Measurements from ENCODE around the gene PCSK5. TPM values are rescaled to one million over a fixed set of nuclear protein-coding genes. Genes with fewer than 3 reads are reported as not detected.

The PCSK5 gene
- total and polyA plus RNA-seq, 2 of the 8 experiments (the other 6 are each of a cell fraction or from before 2014, with no cell fraction given) = 5.5 to 10.7 TPM

DNA sequence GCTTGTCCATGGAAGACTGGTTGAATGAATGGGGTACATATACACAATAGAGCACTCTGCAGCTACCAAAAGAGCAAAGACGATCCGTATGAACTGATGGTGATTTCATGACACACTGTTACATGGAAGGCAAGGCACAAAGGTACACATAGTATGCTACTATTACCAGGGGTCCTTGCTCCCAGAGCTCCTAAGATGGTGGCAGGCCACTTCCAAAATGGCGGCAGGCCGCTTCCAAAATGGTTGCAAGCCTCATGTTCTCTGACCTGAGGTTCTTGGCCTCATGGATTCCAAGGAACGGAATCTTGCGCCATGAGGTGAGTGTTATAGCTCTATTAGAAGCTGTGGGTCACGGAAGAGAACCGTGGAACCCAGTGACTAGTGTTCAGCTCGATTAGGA is 356.2 kb downstream of the PCSK5 start:
- Histone ChIP-seq H3K4ac (replicated peaks; ENCODE audit: insufficient read length, low read depth, low read length) (no peak overlapping the region), H2BK120ac (replicated peaks; ENCODE audit: low read depth, low read length) (no peak overlapping the region), H4K5ac (ENCODE audit: insufficient read length, low read depth, low read length) (no peak overlapping the region), H3K14ac (ENCODE audit: insufficient read length) (no peak overlapping the region), H3K4me1 (replicated peaks in 1 of 4; ENCODE audit: control insufficient read depth in 3 of 4, insufficient read depth in 4 of 4, low read length in 3 of 4) (no peaks in the 10 kb centered on the region), H4K8ac (ENCODE audit: extremely low read depth, insufficient read depth, low read length) (no peak overlapping the region), H3K27me3 (replicated peaks in 1 of 4; ENCODE audit: control insufficient read depth in 3 of 4, extremely low read depth in 1 of 4, insufficient read depth in 3 of 4, low read length in 3 of 4) (no peaks in the 10 kb centered on the region), H3K36me3 (ENCODE audit: control insufficient read depth in 2 of 4, insufficient read depth in 4 of 4, low read length in 3 of 4) (no peaks in the 10 kb centered on the region), H3K9me3 (ENCODE audit: insufficient read depth in 2 of 2, low read depth in 1 of 2, low read length in 1 of 2) (no peaks in the 10 kb centered on the region), H2AFZ (ENCODE audit: low read length) (no peak overlapping the region), H3K23ac (ENCODE audit: insufficient read length) (no peak overlapping the region), H3K27ac (ENCODE audit: low read depth, low read length) (no peak overlapping the region), H3K56ac (replicated peaks; ENCODE audit: insufficient read length, low read depth, low read length) (no peak overlapping the region), H4K20me1 (replicated peaks in 1 of 2; ENCODE audit: control insufficient read depth in 1 of 2, insufficient read depth in 2 of 2, low read length in 2 of 2) (no peaks in the 10 kb centered on the region), H3K9ac (replicated peaks in 1 of 4; ENCODE audit: extremely low read depth in 1 of 4, low read depth in 3 of 4, low read length in 3 of 4) (no peak overlapping the region), H3K79me2 (ENCODE audit: control insufficient read depth in 1 of 2, insufficient read depth in 2 of 2, low read length in 2 of 2) (no peaks in the 10 kb centered on the region), H2AK5ac (ENCODE audit: low read depth, low read length) (no peak overlapping the region), H3K79me1 (ENCODE audit: low read depth, low read length) (no peaks in the 10 kb centered on the region; the same call in 1 of the 2 replicates), H3K4me3 (ENCODE audit: extremely low read depth in 1 of 4, insufficient read depth in 2 of 4, low read depth in 3 of 4, low read length in 4 of 4) (no peak overlapping the region), H3K4me2 (ENCODE audit: insufficient read depth in 1 of 2, low read depth in 2 of 2, low read length in 2 of 2) (no peak overlapping the region), H3K23me2 (ENCODE audit: low read depth, low read length) (no peaks in the 10 kb centered on the region), H2BK12ac (ENCODE audit: low read depth, low read length) (no peak overlapping the region), H3K18ac (ENCODE audit: extremely low read depth, low read length) (no peak overlapping the region), H2BK15ac (ENCODE audit: low read length) (no peak overlapping the region), H2BK5ac (ENCODE audit: low read depth, low read length) (no peak overlapping the region), H4K91ac (replicated peaks; ENCODE audit: insufficient read length, low read length) (no peak overlapping the region), H2BK20ac (ENCODE audit: low read length) (no peak overlapping the region)
- POLR2A ChIA-PET (ENCODE audit: partially characterized antibody) = no interaction called here
- TF ChIP-seq HDAC6 (IDR thresholded peaks at IDR 0.05; ENCODE audit: low read depth, low read length) = no peak
- no peak for TF ChIP-seq KDM4A (IDR thresholded peaks at IDR 0.05; ENCODE audit: low read depth, low read length, severe bottlenecking)
- no peak for TF ChIP-seq JUND (IDR thresholded peaks at IDR 0.05; ENCODE audit: low read length)
- no peak for TF ChIP-seq POLR2A (IDR thresholded peaks at IDR 0.05; ENCODE audit: control extremely low read depth in 1 of 2, low read depth in 2 of 2, low read length in 2 of 2)
- peak; percentile 72; the same call in 1 of the 2 replicates for TF ChIP-seq YY1 (IDR thresholded peaks at IDR 0.05; ENCODE audit: low read depth, low read length)
- TF ChIP-seq, protein P1, sequence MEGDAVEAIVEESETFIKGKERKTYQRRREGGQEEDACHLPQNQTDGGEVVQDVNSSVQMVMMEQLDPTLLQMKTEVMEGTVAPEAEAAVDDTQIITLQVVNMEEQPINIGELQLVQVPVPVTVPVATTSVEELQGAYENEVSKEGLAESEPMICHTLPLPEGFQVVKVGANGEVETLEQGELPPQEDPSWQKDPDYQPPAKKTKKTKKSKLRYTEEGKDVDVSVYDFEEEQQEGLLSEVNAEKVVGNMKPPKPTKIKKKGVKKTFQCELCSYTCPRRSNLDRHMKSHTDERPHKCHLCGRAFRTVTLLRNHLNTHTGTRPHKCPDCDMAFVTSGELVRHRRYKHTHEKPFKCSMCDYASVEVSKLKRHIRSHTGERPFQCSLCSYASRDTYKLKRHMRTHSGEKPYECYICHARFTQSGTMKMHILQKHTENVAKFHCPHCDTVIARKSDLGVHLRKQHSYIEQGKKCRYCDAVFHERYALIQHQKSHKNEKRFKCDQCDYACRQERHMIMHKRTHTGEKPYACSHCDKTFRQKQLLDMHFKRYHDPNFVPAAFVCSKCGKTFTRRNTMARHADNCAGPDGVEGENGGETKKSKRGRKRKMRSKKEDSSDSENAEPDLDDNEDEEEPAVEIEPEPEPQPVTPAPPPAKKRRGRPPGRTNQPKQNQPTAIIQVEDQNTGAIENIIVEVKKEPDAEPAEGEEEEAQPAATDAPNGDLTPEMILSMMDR (IDR thresholded peaks at IDR 0.05; ENCODE audit: control extremely low read depth in 1 of 3, insufficient read depth in 1 of 3, low read depth in 1 of 3, low read length in 3 of 3) = no peak
- CTCF ChIA-PET (ENCODE audit: partially characterized antibody) = interaction anchor here (0.6 to 1.5 kb wide), 6 partner anchors 9 to 266 kb away, joined by 3 to 5 read pairs (median 3); no protein-coding TSS in a partner anchor
- DNase-seq (ENCODE audit: low read depth in 1 of 2, low spot score in 2 of 2) (no peak), FAIRE-seq (no peak)
- WGBS, 2 experiments (ENCODE audit: extremely low coverage in 1 of 2, insufficient coverage in 1 of 2, insufficient read length in 1 of 2, insufficient replicate concordance in 2 of 2, low coverage in 1 of 2, low lambda C conversion rate in 2 of 2, missing lambda C conversion rate in 1 of 2) = 88% methylated on average over 9 of the region's 9 CpGs; no CpG with 5 or more reads in 1 of the 2 experiments
